Right lobe of liver (tissue), 6 donors: ENCODE measurements around the gene ZNF385B. TPM values are rescaled to one million over a fixed set of nuclear protein-coding genes. Genes with fewer than 3 reads are reported as not detected.
A peak's percentile ranks its signal among the peaks of the same experiment; 100 is the strongest.

Experiments
- ATAC-seq, 4 donors: fragments of 200-7000 bp; cut with Tn5 transposase; one replicate each; pipeline ENCODE4 v1.9.1; 2020; ENCODE audit warnings: mild to moderate bottlenecking in 4 of 4, moderate library complexity in 4 of 4
- DNase-seq, 3 donors: peaks; one replicate each; pipeline ENCODE4 v3.0.0-alpha.2; 2020
- H3K27ac ChIP-seq, 3 donors: fragments of 200-600 bp; one replicate each; pipeline ENCODE4 v1.8.0; 2022
- H3K27me3 ChIP-seq, 2 donors: fragments of 200-600 bp; one replicate each; pipeline ENCODE4 v1.8.0; 2022
- H3K36me3 ChIP-seq, 4 donors: fragments of 200-600 bp; sonication (generic) in 1 of 4; one replicate each; pipeline versions ENCODE4 v1.5.1 to v1.8.0; 2017 to 2022; ENCODE audit warnings: control low read depth in 1 of 4
- H3K4me1 ChIP-seq, 4 donors: fragments of 200-600 bp; sonication (generic) in 1 of 4; one replicate each; pipeline versions ENCODE4 v1.5.1 to v1.8.0; 2017 to 2022; ENCODE audit warnings: control low read depth in 1 of 4
- H3K4me3 ChIP-seq, 3 donors: fragments of 200-600 bp; one replicate each; pipeline ENCODE4 v1.8.0; 2022
- H3K9me3 ChIP-seq, 4 donors: fragments of 200-600 bp; sonication (generic) in 1 of 4; one replicate each; pipeline versions ENCODE4 v1.5.1 to v1.8.0; 2017 to 2022; ENCODE audit warnings: control low read depth in 1 of 4
- CTCF ChIP-seq, 4 donors: fragments of 200-600 bp in 3 of 4; fragments of 450-650 bp in 1 of 4; IDR thresholded peaks; one replicate each; pipeline versions ENCODE4 v1.5.1 to v1.8.0; 2016 to 2022; ENCODE audit warnings: antibody characterized with exemption in 4 of 4, mild to moderate bottlenecking in 2 of 4
- POLR2A ChIP-seq: fragments of 450-650 bp; IDR thresholded peaks from one replicate; pipeline ENCODE4 v1.6.1; 2017; ENCODE audit warnings: antibody characterized with exemption, mild to moderate bottlenecking
- WGBS: methylation state at CpG from one replicate; pipeline ENCODE4 v1.1.6; 2018; ENCODE audit warnings: low coverage, low lambda C conversion rate; ENCODE audit not compliant: insufficient coverage; ENCODE audit errors: missing lambda C conversion rate; 5-methylcytosine and 5-hydroxymethylcytosine counted together
- intact Hi-C, 2 donors: fragments of 100-400 bp; cut with DNase I; formaldehyde crosslinking; loops; one replicate each; pipeline versions ENCODE4 v1.11.2 to v1.14.1; 2022
- total RNA-seq, 6 experiments: library from RNA; depleted of rRNA in 2 of 6; stranded (reverse); fragments of >200 nt in 2 of 6; fragmentation: NEBNext Ultra II Directional in 3 of 6; extraction: Animal tissue kit (Norgen Biotek cat#: 25700) in 3 of 6; gene quantifications; one replicate each; pipeline versions ENCODE4 v1.1.0 to v1.2.4, GENCODE V29; 2016 to 2023
- donor health status: DM: no; HTN: yes; CAD: no.
- donor health status: DM: no; HTN: no; CAD: no.
- donor health status: DM: no; HTN: no; CAD: no.
- donor health status: DM: no; HTN: yes; CAD: no.
- donor health status: DM: no; HTN: yes; CAD: no.

The ZNF385B gene
- total RNA-seq, 6 experiments from 2014 or later: 3.9 to 15.7 (median 5.9) TPM

GRCh38 chr2:179562330-179562885 lies 299.0 kb downstream of the ZNF385B start:
- ATAC-seq: peak; percentile 44 to 72 (median 54)
- Histone ChIP-seq H3K4me3 (peak overlapping the region; percentile 18 to 50 (median 32)), H3K36me3 (no peaks in the 10 kb centered on the region), H3K4me1 (peaks cover 0 to 21% (median 7%) of the 10 kb centered on the region in 4 donors), H3K9me3 (no peaks in the 10 kb centered on the region), H3K27ac (peak overlapping the region; percentile 35 to 90 (median 87)), H3K27me3 (no peaks in the 10 kb centered on the region)
- intact Hi-C loops: no loop called here
- no peak for TF ChIP-seq CTCF (IDR thresholded peaks at IDR 0.05)
- WGBS: 14% methylated on average over 8 of the region's 8 CpGs
- DNase-seq: peak in 1 of 3 donors; percentile 47

DNA sequence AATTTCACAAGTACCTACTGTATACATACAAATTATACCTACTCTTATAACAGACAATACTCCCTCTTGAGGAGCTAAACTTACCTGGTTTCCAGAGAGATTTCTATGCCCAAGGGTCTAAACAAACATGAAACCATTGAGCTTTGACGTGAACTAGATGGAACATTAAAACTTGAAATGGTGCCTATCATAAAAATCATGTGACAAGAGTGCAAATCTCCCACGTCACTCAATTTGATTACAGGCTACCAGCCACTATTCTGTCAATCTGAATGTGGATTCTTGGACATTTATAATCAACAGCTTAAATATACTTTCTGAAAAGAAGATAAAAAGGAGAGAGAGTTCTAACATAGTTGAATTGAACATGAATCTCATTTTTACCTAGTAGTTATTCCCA lies 299.7 kb downstream of the ZNF385B start:
- WGBS: 13% methylated on average over 2 of the region's 2 CpGs
- ATAC-seq (peak; percentile 39 to 62 (median 48)), DNase-seq (no peak)
- Histone ChIP-seq H3K27ac (peak overlapping the region; percentile 35 to 90 (median 87)), H3K4me1 (peaks cover 0 to 21% (median 7%) of the 10 kb centered on the region in 4 donors), H3K9me3 (no peaks in the 10 kb centered on the region), H3K27me3 (no peaks in the 10 kb centered on the region), H3K4me3 (peak overlapping the region; percentile 3 to 50 (median 32)), H3K36me3 (no peaks in the 10 kb centered on the region)
- TF ChIP-seq POLR2A (no peak), CTCF (IDR thresholded peaks at IDR 0.05) (no peak)
- intact Hi-C loops: no loop called here

GRCh38 chr2:179560257-179560735 lies 301.1 kb downstream of the ZNF385B start:
- 47% methylated on average over 1 of the region's 1 CpG for WGBS
- TF ChIP-seq CTCF (IDR thresholded peaks at IDR 0.05) (no peak), POLR2A (no peak)
- no peaks in the 10 kb centered on the region for H3K27me3 ChIP-seq
- no peaks in the 10 kb centered on the region for H3K9me3 ChIP-seq
- H3K4me3 ChIP-seq: peak overlapping the region in 2 of 3 donors; percentile 32 to 50
- no peaks in the 10 kb centered on the region for H3K36me3 ChIP-seq
- intact Hi-C loops: no loop called here
- DNase-seq (no peak), ATAC-seq (peak in 1 of 4 donors; percentile 5)
- peaks cover 0 to 21% (median 7%) of the 10 kb centered on the region in 4 donors for H3K4me1 ChIP-seq
- peak overlapping the region in 2 of 3 donors; percentile 87 to 90 for H3K27ac ChIP-seq

DNA sequence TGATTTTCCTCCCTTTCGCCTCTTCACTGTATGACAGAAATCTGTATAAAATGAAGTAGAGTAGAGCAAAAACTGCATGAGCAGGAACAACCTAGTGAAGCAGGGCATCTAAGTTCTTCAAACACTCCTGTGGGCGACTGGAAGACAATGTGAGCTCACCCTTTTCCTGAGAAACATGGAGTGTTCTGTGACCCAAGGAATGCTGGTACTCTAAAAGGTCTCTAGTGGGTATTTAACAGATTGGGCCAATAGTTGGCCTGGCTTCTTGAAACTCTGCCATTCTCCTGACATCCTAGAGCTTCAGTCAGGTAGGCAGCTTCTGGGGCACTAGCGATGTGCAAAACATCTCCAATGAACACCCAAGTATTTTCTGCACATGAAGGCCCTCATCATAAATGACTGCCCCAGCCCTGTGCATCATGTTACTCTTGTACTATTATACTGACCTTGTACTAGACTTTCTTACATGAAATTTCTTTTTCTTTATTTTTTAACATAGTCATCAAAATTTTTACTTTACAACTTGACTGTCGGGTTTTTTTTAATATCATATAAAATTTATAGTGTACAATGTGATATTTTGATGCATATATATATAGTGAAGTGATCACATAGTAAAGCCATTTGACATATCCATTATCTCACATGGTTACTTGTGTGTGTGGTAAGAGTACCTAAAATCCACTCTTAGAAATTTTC lies 302.2 kb downstream of the ZNF385B start:
- intact Hi-C loops: no loop called here
- H3K27ac ChIP-seq: peak overlapping the region in 2 of 3 donors; percentile 83 to 90

More for the DNA sequence above, 302.2 kb downstream of the ZNF385B start:
- no peaks in the 10 kb centered on the region for H3K27me3 ChIP-seq
- H3K4me3 ChIP-seq: peak overlapping the region in 1 of 3 donors; percentile 26
- ATAC-seq (peak in 1 of 4 donors; percentile 42), DNase-seq (no peak)
- H3K4me1 ChIP-seq: peaks cover 0 to 21% (median 7%) of the 10 kb centered on the region in 4 donors
- no peaks in the 10 kb centered on the region for H3K9me3 ChIP-seq
- WGBS: 64% methylated on average over 3 of the region's 4 CpGs
- TF ChIP-seq POLR2A: no peak
- no peak for TF ChIP-seq CTCF (IDR thresholded peaks at IDR 0.05)
- H3K36me3 ChIP-seq: no peaks in the 10 kb centered on the region
